Karpas-422 (cell line): ENCODE measurements around the gene LMNA. TPM values are rescaled to one million over a fixed set of nuclear protein-coding genes. Genes with fewer than 3 reads are reported as not detected.

Experiments used
- DNase-seq: peaks from one replicate; pipeline ENCODE4 v3.0.0-alpha.2; 2015
- H2AFZ ChIP-seq: fragments of 200-600 bp; sonication (generic); 2 replicates; pipeline ENCODE4 v1.6.1; 2014; ENCODE audit warnings: antibody characterized with exemption, low read length, mixed read lengths
- H3K27ac ChIP-seq: fragments of 200-600 bp; sonication (generic); 2 replicates; pipeline ENCODE4 v1.5.1; 2014; ENCODE audit warnings: mild to moderate bottlenecking, low read length, moderate library complexity
- H3K27me3 ChIP-seq: fragments of 200-600 bp; sonication (generic); 2 replicates; pipeline ENCODE4 v1.6.1; 2014; ENCODE audit warnings: low read length, mixed read lengths
- H3K36me3 ChIP-seq: fragments of 200-600 bp; sonication (generic); 2 replicates; pipeline ENCODE4 v1.6.1; 2014; ENCODE audit warnings: low read length, mixed read lengths; ENCODE audit not compliant: insufficient read depth
- H3K4me1 ChIP-seq: fragments of 200-600 bp; sonication (generic); 2 replicates; pipeline ENCODE4 v1.6.1; 2014; ENCODE audit warnings: mild to moderate bottlenecking, low read length, mixed read lengths
- H3K4me2 ChIP-seq: fragments of 200-600 bp; sonication (generic); 2 replicates; pipeline ENCODE4 v1.6.1; 2014; ENCODE audit warnings: low read length, low read depth, mild to moderate bottlenecking; ENCODE audit not compliant: poor library complexity, severe bottlenecking
- H3K4me3 ChIP-seq: fragments of 200-600 bp; sonication (generic); 2 replicates; pipeline ENCODE4 v1.5.1; 2014; ENCODE audit warnings: mild to moderate bottlenecking, antibody characterized with exemption, low read length, mixed read lengths
- H3K79me2 ChIP-seq: fragments of 200-600 bp; sonication (generic); 2 replicates; pipeline ENCODE4 v1.6.1; 2014; ENCODE audit warnings: mild to moderate bottlenecking, low read length, mixed read lengths
- H3K9ac ChIP-seq: fragments of 200-600 bp; sonication (generic); 2 replicates; pipeline ENCODE4 v1.6.0; 2014; ENCODE audit warnings: low read length
- H3K9me2 ChIP-seq: fragments of 200-600 bp; sonication (generic), shearing (Covaris generic); replicated peaks from 2 replicates; pipeline ENCODE4 v1.6.0; 2014; ENCODE audit warnings: mild to moderate bottlenecking, low read length, moderate library complexity; ENCODE audit not compliant: insufficient read depth
- H3K9me3 ChIP-seq: fragments of 300-700, 200-600 bp; sonication (generic); 2 replicates; pipeline ENCODE4 v1.6.1; 2014; ENCODE audit warnings: low read length, mixed read lengths
- H4K20me1 ChIP-seq: fragments of 200-600 bp; sonication (generic); 2 replicates; pipeline ENCODE4 v1.6.1; 2014; ENCODE audit warnings: mild to moderate bottlenecking, antibody characterized with exemption, low read length, low read depth; ENCODE audit not compliant: insufficient read depth
- total RNA-seq: library from RNA; depleted of rRNA; stranded (reverse); fragments of >200 nt; shearing (Covaris generic); gene quantifications from 2 replicates; pipeline ENCODE4 v1.2.3, GENCODE V29; 2014; ENCODE audit warnings: low replicate concordance

LMNA gene
- total RNA-seq, 1 experiment from 2014 or later: 27.5 TPM

- H3K36me3 ChIP-seq: no peaks in the 10 kb centered on the region
- no peak overlapping the region for H3K9ac ChIP-seq
- H3K4me1 ChIP-seq: peaks cover 11% of the 10 kb centered on the region
- no peaks in the 10 kb centered on the region for H3K9me2 ChIP-seq
- no peak overlapping the region for H3K4me3 ChIP-seq
- H2AFZ ChIP-seq: no peak overlapping the region
- DNase-seq: no peak
- no peaks in the 10 kb centered on the region for H3K27me3 ChIP-seq
- no peaks in the 10 kb centered on the region for H3K79me2 ChIP-seq
- no peaks in the 10 kb centered on the region for H3K9me3 ChIP-seq
- H3K27ac ChIP-seq: no peak overlapping the region
- H4K20me1 ChIP-seq: no peaks in the 10 kb centered on the region
- H3K4me2 ChIP-seq: no peak overlapping the region
These were observed 15.7 kb upstream of the LMNA start for GRCh38 chr1:156098784-156099183.

DNA sequence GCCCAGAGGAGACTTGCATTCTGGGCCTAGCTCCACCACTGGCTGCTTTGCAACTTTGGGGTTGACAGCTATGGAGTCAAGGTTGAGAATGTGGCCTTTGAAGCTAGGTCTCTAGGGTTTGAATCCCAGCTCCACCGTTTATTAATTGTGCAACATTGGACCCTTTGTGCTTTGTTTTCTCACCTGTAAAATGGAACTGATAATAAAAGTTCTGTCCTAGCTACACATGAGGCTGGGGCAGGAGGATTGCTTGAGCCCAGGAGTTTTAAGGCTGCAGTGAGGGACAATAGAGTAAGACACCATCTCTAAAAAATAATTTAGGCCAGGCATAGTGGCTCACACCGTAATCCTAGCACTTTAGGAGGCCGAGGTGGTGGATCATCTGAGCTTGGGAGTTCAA, 15.2 kb upstream of the LMNA start:
- H3K27me3 ChIP-seq: no peaks in the 10 kb centered on the region
- no peak overlapping the region for H3K27ac ChIP-seq
- DNase-seq: no peak
- no peak overlapping the region for H3K4me2 ChIP-seq
- no peaks in the 10 kb centered on the region for H3K9me2 ChIP-seq
- peaks cover 16% of the 10 kb centered on the region for H3K4me1 ChIP-seq
- H2AFZ ChIP-seq: no peak overlapping the region
- no peak overlapping the region for H3K9ac ChIP-seq
- H3K79me2 ChIP-seq: no peaks in the 10 kb centered on the region
- no peaks in the 10 kb centered on the region for H3K36me3 ChIP-seq
- no peak overlapping the region for H3K4me3 ChIP-seq
- H4K20me1 ChIP-seq: no peaks in the 10 kb centered on the region
- H3K9me3 ChIP-seq: no peaks in the 10 kb centered on the region

- Histone ChIP-seq H3K4me2 (no peak overlapping the region), H3K4me1 (peaks cover 27% of the 10 kb centered on the region), H2AFZ (no peak overlapping the region), H3K9ac (no peak overlapping the region), H3K27me3 (no peaks in the 10 kb centered on the region), H3K4me3 (no peak overlapping the region), H3K9me3 (no peaks in the 10 kb centered on the region), H3K36me3 (no peaks in the 10 kb centered on the region), H4K20me1 (no peaks in the 10 kb centered on the region), H3K79me2 (no peaks in the 10 kb centered on the region), H3K9me2 (no peaks in the 10 kb centered on the region), H3K27ac (no peak overlapping the region)
- no peak for DNase-seq
These were observed 14.1 kb upstream of the LMNA start for GRCh38 chr1:156100205-156100995.

- no peaks in the 10 kb centered on the region for H3K27me3 ChIP-seq
- peaks cover 37% of the 10 kb centered on the region for H3K4me1 ChIP-seq
- no peak overlapping the region for H3K27ac ChIP-seq
- H3K9ac ChIP-seq: no peak overlapping the region
- no peak for DNase-seq
- no peak overlapping the region for H3K4me2 ChIP-seq
- no peaks in the 10 kb centered on the region for H3K36me3 ChIP-seq
- no peaks in the 10 kb centered on the region for H3K79me2 ChIP-seq
- no peaks in the 10 kb centered on the region for H3K9me3 ChIP-seq
- no peaks in the 10 kb centered on the region for H4K20me1 ChIP-seq
- no peaks in the 10 kb centered on the region for H3K9me2 ChIP-seq
- H3K4me3 ChIP-seq: no peak overlapping the region
- H2AFZ ChIP-seq: no peak overlapping the region
These were observed 12.6 kb upstream of the LMNA start for GRCh38 chr1:156101880-156102279.

- H3K4me3 ChIP-seq: no peak overlapping the region
- no peak overlapping the region for H2AFZ ChIP-seq
- no peaks in the 10 kb centered on the region for H3K79me2 ChIP-seq
- H3K27me3 ChIP-seq: no peaks in the 10 kb centered on the region
- no peak overlapping the region for H3K4me2 ChIP-seq
- no peak overlapping the region for H3K9ac ChIP-seq
- no peak overlapping the region for H3K27ac ChIP-seq
- no peaks in the 10 kb centered on the region for H4K20me1 ChIP-seq
- H3K36me3 ChIP-seq: no peaks in the 10 kb centered on the region
- peaks cover 35% of the 10 kb centered on the region for H3K4me1 ChIP-seq
- no peak for DNase-seq
- H3K9me3 ChIP-seq: no peaks in the 10 kb centered on the region
- H3K9me2 ChIP-seq: no peaks in the 10 kb centered on the region
These were observed 11.6 kb upstream of the LMNA start for GRCh38 chr1:156102633-156103511.

DNA sequence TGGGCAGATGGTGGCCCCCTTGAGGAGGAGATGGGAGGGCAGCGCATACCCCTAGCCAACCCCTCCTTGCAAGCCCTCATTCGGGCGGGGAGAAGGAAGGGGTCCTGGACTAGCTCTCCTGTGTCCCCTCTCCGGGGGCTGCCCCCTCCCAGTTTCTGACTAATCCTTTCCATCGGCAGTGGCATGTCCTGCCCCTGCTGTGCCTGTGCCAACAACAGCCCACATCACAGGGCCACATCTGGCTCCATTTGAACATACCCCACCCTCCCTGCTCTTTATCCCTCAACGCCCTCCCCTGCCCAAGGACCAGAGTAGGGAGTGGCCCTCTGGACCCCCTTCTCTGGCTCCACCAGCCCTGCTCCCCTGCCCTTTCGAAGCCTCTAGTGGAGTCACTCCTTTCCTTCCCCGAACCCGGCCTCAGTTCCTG, 11.0 kb upstream of the LMNA start:
- Histone ChIP-seq H2AFZ (no peak overlapping the region), H3K9ac (no peak overlapping the region), H3K27me3 (no peaks in the 10 kb centered on the region), H3K79me2 (no peaks in the 10 kb centered on the region), H3K4me3 (no peak overlapping the region), H3K4me2 (no peak overlapping the region), H3K9me3 (no peaks in the 10 kb centered on the region), H3K9me2 (no peaks in the 10 kb centered on the region), H4K20me1 (no peaks in the 10 kb centered on the region), H3K4me1 (peaks cover 35% of the 10 kb centered on the region), H3K27ac (no peak overlapping the region), H3K36me3 (no peaks in the 10 kb centered on the region)
- DNase-seq: no peak

DNA sequence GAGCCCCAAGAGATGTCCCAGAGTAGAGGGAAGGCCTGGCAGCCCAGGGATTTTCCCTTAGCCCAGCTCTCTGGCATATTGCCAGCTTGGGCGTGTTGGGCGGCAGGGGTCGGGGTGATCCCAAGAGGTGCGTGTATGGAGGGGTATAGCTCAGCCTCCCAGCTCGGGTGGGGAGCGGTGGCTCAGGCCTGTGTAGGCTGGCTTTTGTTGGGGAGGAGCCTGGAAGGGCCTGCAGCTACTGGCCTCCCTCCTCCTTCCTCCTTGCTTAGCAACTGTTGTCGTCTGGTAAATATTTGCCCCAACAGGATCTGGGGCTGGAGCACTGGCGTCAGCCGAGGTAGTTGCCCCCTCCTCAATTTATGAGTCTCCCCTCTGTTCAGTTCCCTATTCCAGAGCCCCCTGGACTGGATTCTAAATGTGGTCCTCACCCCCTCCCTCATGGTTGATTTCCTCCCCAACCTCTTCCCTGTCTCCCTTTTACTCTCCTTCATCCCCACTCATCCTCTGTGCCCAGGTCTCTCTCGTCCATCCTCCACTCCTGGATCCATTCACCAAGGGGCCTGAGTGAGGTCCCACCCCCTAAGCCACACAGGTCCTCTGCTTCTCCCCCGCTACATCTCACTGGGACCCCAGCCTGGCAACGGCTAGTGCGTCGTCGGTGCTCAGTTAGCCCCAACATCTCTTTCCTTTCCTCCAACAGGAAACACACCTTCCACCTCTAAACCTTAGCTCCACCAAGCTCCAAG, 10.3 kb upstream of the LMNA start:
- Histone ChIP-seq H3K4me1 (peaks cover 35% of the 10 kb centered on the region), H3K79me2 (no peaks in the 10 kb centered on the region), H4K20me1 (no peaks in the 10 kb centered on the region), H3K36me3 (no peaks in the 10 kb centered on the region), H3K4me3 (no peak overlapping the region), H3K9ac (peak overlapping the region; percentile 96; the same call in 1 of the 2 replicates), H3K4me2 (peak overlapping the region; percentile 99), H3K9me3 (no peaks in the 10 kb centered on the region), H3K27ac (no peak overlapping the region), H2AFZ (no peak overlapping the region), H3K27me3 (no peaks in the 10 kb centered on the region), H3K9me2 (no peaks in the 10 kb centered on the region)
- no peak for DNase-seq
